Stimulated activated CD8-positive, alpha-beta memory T cell treated with anti-CD3 and anti-CD28 coated beads, Interleukin-15, amount 100 ng/mL, for 24 hours (primary cell): Measurements from ENCODE around the gene TFCP2L1.

Source experiments
- DNase-seq: peaks from one replicate; pipeline ENCODE4 v3.0.0-alpha.2; 2020; ENCODE audit warnings: low read depth

Gene TFCP2L1

GRCh38 chr2:121218386-121218938 lies 66.5 kb downstream of the TFCP2L1 start:
- no peak for DNase-seq

- DNase-seq = no peak
These were observed 67.4 kb downstream of the TFCP2L1 start for GRCh38 chr2:121217627-121218026.

- DNase-seq = no peak
These were observed 70.7 kb downstream of the TFCP2L1 start for GRCh38 chr2:121214296-121214695.

- no peak for DNase-seq
These were observed 71.6 kb downstream of the TFCP2L1 start for GRCh38 chr2:121213386-121213785.

GRCh38 chr2:121212661-121213325 lies 72.2 kb downstream of the TFCP2L1 start:
- DNase-seq = no peak

DNA sequence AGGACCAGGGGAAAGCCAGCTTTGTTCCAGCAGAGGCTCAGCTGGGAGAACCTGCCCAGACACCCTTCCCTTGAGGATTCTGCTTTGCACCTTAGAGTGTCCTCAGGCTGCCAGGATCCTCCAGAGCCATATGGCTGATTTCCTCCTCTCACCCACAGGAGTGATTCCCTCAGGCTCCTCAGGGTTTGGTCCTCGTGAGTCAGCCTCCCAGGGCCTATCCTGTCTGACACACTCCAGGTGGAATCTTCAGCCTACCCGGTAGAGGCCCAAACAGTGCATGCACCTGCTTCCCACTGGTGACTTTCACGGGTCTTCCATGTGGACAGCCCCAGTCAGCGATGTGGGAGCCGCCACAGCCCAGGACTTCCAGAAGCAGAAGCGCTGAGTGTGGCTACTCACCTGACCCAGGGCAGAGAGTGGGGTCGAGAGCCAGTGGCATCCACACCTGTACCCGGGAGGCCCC lies 73.3 kb downstream of the TFCP2L1 start:
- DNase-seq = no peak

DNA sequence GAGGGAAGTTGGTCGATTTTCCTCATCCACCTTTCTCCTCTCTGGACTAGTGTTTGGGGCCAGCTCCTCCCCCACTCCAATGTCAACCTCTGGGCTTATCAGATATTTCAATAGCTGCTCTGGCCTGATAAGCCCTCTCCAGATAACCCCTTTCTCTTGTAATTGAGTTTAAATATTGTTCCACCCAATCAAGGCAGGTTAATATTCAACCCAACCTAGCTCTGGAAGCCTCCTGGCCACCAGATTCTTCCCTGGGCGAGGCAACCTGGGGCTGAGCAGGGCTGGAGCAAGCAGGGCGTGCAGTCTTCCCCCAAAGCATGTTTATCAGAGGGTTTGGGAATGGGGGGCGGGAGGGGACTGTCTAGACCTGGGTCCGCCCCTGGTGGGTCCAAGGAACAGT lies 73.8 kb downstream of the TFCP2L1 start:
- DNase-seq = no peak

GRCh38 chr2:121210691-121211090 lies 74.3 kb downstream of the TFCP2L1 start:
- DNase-seq = no peak

GRCh38 chr2:121209014-121209610 lies 75.9 kb downstream of the TFCP2L1 start:
- DNase-seq = no peak

- DNase-seq = no peak
These were observed 77.5 kb downstream of the TFCP2L1 start for GRCh38 chr2:121207494-121207893.

DNA sequence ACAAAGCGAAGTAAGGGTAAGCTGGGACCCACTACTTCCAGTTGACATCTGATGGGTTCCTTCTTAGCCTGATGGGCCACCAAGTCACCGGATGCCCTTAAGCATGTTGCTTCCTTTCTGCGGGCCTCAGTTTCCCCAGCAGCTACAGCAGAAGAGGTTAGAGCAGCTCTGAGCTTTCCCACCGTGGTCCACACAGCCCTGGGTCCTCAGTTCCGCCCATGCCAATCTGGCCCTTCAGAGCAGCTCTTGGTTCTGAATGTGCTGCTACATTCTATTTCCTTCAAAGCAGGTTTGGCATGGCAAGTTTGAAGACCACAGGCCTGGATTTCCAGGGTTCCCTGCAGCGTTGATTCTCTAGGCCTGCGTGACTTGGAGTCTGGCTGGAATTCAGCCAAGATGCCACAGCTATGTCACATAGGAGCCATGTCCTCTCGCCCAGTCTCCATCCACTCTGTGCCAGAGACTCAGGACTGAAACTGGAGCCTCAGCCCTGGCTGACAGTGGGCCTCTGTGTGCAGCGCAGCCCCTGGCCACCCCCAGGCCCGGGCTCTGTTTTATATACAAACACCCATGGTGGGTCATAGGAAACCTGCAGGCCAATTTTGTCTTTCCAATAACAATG lies 79.6 kb downstream of the TFCP2L1 start:
- no peak for DNase-seq

- DNase-seq = no peak
These were observed 81.3 kb downstream of the TFCP2L1 start for GRCh38 chr2:121203591-121204249.

- no peak for DNase-seq
These were observed 82.3 kb downstream of the TFCP2L1 start for GRCh38 chr2:121202541-121203310.

GRCh38 chr2:121201796-121202195 lies 83.2 kb downstream of the TFCP2L1 start:
- no peak for DNase-seq

- DNase-seq = no peak
These were observed 84.3 kb downstream of the TFCP2L1 start for GRCh38 chr2:121200419-121201315.

DNA sequence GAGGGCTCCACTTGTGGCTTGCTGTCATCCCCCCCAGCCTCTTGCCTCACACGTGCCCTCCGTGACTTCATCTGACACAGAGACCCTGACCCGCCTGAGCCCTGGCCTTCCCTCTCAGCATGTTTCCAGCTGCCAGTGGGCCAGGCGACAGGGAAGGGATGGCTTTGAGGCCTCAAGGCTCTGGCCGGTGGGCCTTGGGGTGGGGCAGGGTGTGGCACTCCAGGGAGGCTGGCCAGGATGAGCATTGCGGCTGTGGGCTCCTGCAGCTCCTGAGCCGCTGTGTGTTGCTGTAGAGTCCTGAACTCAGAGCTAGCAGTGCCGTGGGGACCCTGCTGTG lies 85.0 kb downstream of the TFCP2L1 start:
- DNase-seq = no peak

GRCh38 chr2:121199281-121200010 lies 85.6 kb downstream of the TFCP2L1 start:
- no peak for DNase-seq

DNA sequence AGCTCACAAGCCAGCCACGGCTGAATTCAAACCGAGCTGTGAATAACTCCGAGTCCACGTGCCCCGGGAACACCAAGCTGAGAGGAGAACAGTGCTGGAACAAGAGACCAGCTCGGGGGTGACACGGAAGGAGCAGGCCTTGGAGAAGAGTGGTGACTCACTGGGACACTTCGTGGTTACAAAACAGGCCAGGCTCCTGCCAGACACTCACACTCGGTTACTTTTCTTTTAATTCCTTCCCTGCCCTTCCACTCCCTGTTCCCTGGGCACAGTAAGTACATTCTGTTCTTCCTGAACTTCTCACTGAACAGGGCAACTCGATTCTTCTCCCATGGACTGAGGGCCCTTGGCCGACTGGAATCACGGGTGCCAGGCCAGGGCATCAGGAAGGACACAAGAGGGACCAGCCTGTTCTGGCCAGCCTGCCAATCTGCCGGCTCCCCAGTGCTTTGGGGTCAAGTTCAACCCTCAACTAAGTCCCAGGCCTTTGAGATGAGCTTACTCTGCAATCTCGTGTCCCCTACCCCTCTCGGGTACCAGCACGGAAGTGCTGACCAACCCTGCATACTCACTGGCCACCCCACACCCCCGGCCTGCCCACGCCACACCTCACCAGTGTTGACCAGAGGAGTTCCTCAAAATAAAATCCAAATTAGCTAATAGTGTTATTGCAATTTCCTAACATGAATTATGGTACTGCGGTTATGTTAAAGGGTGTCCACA lies 87.5 kb downstream of the TFCP2L1 start:
- DNase-seq = no peak

DNA sequence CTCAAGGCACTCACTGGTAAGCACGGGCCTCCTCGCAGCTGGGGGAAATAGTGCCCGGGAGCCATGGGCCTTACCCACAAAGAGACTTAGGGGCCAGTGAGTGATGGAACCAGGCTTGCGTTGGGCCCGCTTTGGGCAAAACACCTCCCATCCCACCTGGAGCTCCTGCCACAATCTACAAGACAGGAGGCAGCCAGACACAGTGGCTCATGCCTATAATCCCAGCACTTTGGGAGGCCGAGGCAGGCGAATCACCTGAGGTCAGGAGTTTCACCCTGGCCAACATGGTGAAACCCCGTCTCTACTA lies 88.2 kb downstream of the TFCP2L1 start:
- no peak for DNase-seq
